Renal cortical epithelial cell (primary cell): ENCODE results near the gene SMYD1. TPM values are rescaled to one million over a fixed set of nuclear protein-coding genes. Genes with fewer than 3 reads are reported as not detected.
A peak's percentile ranks its signal among the peaks of the same experiment; 100 is the strongest.

ENCODE experiments used
- DNase-seq: peaks from one replicate; pipeline ENCODE4 v3.0.0-alpha.2; 2011; ENCODE audit warnings: low read depth
- total RNA-seq: library from RNA; depleted of rRNA; stranded (reverse); fragments of >200 nt; gene quantifications from 2 replicates; pipeline ENCODE4 v1.2.3, GENCODE V29; 2014

SMYD1 gene
- total RNA-seq, 1 donor from 2014 or later: not detected

DNA sequence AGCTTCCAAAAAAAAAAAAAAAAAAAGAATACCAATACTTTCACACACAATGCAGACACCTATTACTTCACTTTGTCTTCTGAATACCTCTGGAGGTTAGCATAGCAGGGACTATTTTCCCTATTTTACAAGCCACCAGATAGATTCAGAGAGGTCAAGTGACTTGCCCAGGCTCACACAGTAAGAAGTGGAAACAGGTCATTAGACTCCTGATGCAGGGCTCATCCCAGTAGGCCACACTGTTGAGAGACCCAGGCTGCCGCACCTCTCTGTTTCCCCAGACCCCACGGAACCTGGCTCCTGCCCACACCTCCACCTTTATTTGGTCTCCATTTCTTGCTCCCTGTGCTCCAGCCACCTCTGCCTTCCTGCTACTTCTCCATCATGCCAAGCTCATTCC is 19.4 kb downstream of the SMYD1 start:
- no peak for DNase-seq

GRCh38 chr2:88087763-88088162 is 20.1 kb downstream of the SMYD1 start:
- DNase-seq: no peak

- DNase-seq: no peak
Measured at GRCh38 chr2:88088999-88089398, 21.4 kb downstream of the SMYD1 start.

DNA sequence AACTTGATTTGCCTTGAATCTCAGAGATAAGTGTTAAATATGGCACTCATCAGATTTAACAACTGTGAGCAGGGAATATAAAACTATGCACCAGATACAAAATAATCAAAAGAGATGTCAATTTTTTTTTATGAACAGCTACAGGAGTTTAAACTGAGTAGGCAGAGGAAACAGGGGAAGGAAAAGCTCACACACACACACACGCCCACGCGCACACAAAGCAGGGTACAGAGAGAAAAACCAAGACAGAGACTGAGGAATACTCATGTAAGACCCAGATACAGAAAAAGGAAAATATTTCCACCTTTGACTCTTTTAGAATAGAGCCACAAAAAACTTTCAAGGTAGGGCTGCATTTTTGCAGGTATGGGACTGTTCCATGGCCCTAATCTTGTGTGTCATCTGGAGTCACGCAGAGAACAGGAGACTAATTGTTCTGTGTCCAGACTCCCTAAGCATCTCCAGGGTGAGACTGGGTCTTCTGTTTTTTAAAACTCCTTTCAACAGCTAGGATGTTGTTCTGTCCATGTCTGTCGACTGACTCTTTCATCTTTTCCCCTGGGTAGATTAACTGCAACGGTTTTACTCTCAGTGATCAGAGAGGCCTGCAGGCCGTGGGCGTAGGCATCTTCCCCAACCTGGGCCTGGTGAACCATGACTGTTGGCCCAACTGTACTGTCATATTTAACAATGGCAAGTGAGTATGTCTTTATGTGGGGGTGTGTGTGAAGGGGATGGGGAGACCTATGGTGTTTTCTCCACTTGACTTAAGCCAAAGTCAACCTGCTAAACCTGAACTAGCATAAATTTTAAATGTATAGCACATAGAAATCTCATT is 23.0 kb downstream of the SMYD1 start:
- no peak for DNase-seq

- DNase-seq: no peak
Measured at GRCh38 chr2:88091943-88092342, 24.3 kb downstream of the SMYD1 start.

DNA sequence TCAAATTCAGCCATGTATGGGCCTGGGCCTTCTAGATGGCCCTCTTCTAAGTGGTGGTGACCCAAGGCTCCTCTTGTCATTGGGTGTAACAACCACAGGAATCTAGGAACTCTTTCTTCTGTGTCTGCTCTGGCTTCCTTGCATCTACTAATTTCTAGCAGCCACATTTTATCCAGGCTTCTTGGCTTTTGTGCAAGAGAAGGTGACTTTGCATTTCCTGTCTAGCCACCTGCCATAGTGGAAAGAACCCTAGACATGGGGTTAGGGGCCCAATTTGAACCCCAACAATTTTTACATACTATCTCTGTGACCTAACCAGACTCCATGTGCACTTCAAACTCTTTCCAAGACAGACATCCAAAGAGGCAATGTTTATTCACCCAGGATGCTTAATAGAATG is 25.1 kb downstream of the SMYD1 start:
- no peak for DNase-seq

DNA sequence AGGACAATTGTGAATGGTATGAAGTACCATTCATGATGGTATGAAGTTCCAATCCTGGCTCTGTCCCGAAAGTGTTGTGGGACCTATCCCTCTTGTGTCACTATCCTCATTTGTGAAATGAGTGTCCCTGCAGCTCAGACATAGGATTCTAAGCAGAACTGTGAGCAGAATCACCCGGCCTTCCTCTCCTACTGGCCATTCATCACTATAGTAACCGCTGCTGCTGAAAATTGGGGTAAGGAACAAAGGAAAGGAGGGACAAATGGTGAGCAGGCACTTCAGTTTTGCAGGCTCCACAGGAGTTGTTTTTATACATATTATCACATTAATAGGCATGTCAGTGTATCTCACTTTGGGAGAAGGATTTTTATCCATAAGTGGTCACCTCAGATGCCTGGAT is 27.4 kb downstream of the SMYD1 start:
- DNase-seq: no peak

GRCh38 chr2:88096708-88097107 is 29.1 kb downstream of the SMYD1 start:
- DNase-seq: no peak

- DNase-seq: no peak
Measured at GRCh38 chr2:88097192-88097591, 29.6 kb downstream of the SMYD1 start.

GRCh38 chr2:88097891-88098557 is 30.4 kb downstream of the SMYD1 start:
- no peak for DNase-seq

- no peak for DNase-seq
Measured at GRCh38 chr2:88098558-88098900, 30.9 kb downstream of the SMYD1 start.

GRCh38 chr2:88099798-88100488 is 32.3 kb downstream of the SMYD1 start:
- DNase-seq: peak; percentile 86

DNA sequence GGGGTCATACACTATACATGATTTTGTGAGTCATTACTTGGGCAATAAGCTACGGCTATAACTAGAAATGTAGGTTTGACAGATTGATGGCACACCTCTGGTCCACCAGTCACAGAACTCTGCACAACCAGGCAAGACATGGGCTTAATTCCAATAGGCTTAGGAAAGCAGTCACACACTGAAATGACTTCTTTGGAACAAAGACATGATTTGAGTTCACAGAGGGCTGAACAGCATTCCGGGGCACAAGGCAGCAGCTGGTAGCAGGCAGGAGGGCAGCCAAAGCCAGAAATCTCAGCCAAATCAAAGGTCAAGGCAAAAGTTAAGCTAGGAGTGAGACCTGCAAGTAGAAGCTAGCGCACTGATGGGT is 32.8 kb downstream of the SMYD1 start:
- no peak for DNase-seq

GRCh38 chr2:88108796-88109195 is 41.2 kb downstream of the SMYD1 start:
- no peak for DNase-seq

DNA sequence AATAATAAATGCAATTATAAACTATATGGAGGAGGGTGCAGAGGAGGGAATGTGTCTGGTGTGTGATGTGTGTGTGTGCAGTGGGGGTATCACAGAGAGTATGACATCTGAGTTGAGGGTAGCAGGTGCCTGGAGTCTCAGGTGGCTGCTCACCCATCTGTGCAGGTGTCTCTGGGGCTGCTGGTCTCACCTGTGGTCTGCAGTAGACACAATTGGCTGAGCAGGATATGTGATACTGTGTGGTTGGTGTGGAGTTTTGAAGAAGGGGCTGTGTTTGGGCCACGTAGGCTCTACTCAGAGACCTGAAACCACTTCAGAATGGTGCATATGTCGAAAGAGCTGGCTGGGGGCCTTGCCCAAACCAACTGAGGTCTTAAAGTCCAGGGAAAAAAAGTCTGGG is 43.2 kb downstream of the SMYD1 start:
- DNase-seq: no peak

DNA sequence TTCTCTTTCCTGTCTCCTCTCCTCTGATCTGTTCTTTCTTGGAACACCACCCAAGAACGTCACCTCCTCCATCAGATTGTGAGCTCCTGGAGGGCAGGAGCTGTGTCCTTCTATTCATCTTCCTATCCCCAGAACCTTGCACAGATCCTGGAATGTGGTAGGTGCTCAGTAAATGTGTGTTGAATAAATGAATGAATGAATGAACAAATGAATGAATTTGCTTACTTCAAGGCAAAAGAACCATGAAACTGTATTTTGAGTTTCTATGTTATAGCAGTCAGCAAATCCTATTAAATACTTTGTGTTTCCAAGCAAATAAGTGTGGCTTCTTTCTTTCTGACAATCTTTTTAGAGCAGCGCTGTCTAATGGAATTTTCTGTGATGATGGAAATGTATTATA is 45.4 kb downstream of the SMYD1 start:
- DNase-seq: no peak

- no peak for DNase-seq
Measured at GRCh38 chr2:88114889-88115288, 47.3 kb downstream of the SMYD1 start.

- no peak for DNase-seq
Measured at GRCh38 chr2:88115825-88116518, 48.3 kb downstream of the SMYD1 start.

DNA sequence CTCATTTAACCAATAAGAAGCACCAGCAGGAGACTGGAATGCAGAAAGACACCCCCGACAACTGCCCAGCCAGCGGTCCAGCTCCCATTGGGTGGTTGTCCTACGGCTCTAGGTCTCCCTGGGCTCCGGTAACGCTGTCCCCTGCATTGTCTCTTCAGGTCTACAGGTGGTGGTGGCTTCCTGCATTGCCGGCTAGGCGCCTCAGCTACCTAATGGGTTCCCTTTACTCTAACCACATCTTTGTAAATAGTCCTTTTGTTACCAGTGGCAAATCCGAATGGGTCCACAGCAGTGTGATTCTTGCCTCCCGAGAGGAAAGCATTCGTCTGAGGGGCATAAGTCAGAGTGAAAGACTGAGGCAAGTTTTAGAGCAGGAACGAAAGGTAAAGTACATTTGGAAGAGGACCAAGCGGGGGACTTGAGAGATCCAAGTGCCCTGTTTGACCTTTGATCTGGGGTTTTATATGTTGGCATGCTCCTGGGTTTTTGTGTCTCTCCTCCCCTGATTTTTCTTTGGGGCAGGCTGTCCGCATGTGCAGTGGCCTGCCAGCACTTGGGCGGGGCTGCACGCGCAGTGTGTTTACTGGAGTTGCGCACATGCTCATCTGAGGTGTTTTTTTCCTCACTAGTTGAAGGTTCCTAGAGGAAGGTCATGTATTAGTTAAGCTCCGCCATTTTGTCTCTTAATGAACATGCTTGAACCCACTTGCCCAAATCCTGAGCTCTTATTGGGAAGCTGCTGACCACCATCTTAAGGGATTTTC is 49.2 kb downstream of the SMYD1 start:
- no peak for DNase-seq

GRCh38 chr2:88117973-88118372 is 50.3 kb downstream of the SMYD1 start:
- DNase-seq: no peak

- DNase-seq: no peak
Measured at GRCh38 chr2:88121678-88122077, 54.1 kb downstream of the SMYD1 start.
